B cell (primary cell): Measurements from ENCODE around the gene UGT1A4.

ENCODE experiments used
- CTCF ChIP-seq: fragments of 200-600 bp; IDR thresholded peaks from one replicate; pipeline ENCODE4 v1.8.0; 2022; ENCODE audit warnings: antibody characterized with exemption, mild to moderate bottlenecking
- EZH2 ChIP-seq: IDR thresholded peaks from 2 replicates; pipeline ENCODE4 v1.6.1; 2012; ENCODE audit warnings: borderline replicate concordance, low read depth, mild to moderate bottlenecking, moderate library complexity, low read length; ENCODE audit not compliant: insufficient read depth, poor library complexity, severe bottlenecking

DNA sequence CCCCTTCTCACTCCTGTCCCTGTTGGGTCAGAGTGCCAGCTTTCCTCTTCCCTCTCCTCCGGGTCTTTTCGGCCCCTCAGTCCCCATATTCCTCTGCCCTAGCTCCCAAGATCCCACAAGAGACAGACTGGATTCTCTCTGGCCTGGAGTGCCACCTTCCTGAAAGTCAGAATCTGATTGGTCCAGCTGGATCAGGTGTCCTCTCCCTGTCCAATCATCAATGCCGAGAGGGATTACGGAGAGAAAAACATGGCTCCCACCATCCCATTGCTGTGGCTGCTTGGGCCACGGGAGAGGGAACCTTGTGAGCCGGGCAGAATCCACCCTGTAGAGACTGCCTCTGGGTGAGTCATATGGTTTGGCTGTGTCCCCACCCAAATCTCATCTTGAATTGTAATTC is 56.9 kb downstream of the UGT1A4 start:
- TF ChIP-seq CTCF (no peak), EZH2 (no peak)
